HEK293 (cell line): ENCODE results near the gene SIX3.

Source experiments
- ZNF121 ChIP-seq: fragments of 450-650 bp; formaldehyde crosslinking; IDR thresholded peaks from 2 replicates; pipeline ENCODE4 v1.5.1; 2016; ENCODE audit warnings: missing biosample characterization, missing genetic modification characterization
- ZNF174 ChIP-seq: fragments of 450-650 bp; formaldehyde crosslinking; IDR thresholded peaks from 2 replicates; pipeline ENCODE4 v1.5.0; 2017; ENCODE audit warnings: missing biosample characterization, mild to moderate bottlenecking, missing genetic modification characterization
- ZNF292 ChIP-seq: fragments of 450-650 bp; formaldehyde crosslinking; IDR thresholded peaks from 2 replicates; pipeline ENCODE4 v1.5.1; 2016; ENCODE audit warnings: low read depth, missing biosample characterization, missing genetic modification characterization, borderline replicate concordance
- ZNF571 ChIP-seq: fragments of 450-650 bp; formaldehyde crosslinking; IDR thresholded peaks from 2 replicates; pipeline ENCODE4 v1.5.0; 2017; ENCODE audit warnings: missing biosample characterization, missing genetic modification characterization
- ZNF777 ChIP-seq: fragments of 450-650 bp; formaldehyde crosslinking; IDR thresholded peaks from 2 replicates; pipeline ENCODE4 v1.5.1; 2017; ENCODE audit warnings: missing biosample characterization, missing genetic modification characterization, borderline replicate concordance
- ZSCAN16 ChIP-seq: fragments of 450-650 bp; formaldehyde crosslinking; IDR thresholded peaks from 2 replicates; pipeline ENCODE4 v1.5.1; 2016; ENCODE audit warnings: missing biosample characterization, missing genetic modification characterization
- TF ChIP-seq, protein P1 (sequence below): fragments of 450-650 bp; formaldehyde crosslinking; IDR thresholded peaks from 2 replicates; pipeline ENCODE4 v1.5.1; 2016; ENCODE audit warnings: missing biosample characterization, missing genetic modification characterization
- TF ChIP-seq, protein P2 (sequence below): fragments of 450-650 bp; formaldehyde crosslinking; IDR thresholded peaks from 2 replicates; pipeline ENCODE4 v1.5.1; 2016; ENCODE audit warnings: missing biosample characterization, missing genetic modification characterization

DNA sequence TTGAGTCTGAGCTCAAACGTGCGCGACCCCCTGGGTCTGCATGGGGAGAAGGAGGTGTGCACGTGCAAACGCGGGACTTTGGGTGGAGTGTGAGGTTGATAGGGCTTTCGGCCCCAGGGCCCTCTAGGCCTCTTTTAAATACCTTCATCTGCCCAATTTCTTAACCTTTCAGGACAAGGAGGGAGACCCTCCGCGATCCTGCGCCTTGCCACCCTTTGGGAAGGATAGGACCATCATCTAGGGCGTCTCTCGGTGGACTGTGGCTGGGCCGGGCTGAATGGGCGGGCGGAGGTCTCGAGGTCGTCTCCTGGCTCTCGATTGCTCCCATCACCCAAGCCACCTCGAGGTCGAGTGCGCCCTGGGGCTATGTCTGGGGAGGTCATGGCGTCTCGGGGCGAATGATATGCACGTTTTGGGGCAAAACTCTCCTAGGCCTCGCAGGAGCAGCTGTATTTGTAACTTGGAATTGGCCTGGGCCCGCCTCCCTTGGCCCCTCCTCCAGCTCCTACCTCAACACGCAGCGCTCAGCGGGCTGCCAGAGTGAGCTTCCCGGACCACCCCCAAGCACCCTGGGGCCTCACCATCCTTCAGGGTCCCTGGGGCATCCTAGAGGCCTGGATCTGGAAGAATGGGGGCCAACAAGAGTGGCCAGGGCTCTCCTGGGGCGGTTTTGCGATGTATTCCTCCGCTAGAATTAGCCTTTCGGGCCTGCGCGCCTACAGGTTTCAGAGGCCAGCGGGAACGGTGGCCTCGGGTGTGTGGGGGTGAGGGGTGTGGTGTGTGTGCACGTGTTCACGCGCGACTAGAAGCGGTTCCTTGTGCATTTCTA, 8.7 kb upstream of the SIX3 start:
- TF ChIP-seq ZSCAN16 (tag by site-specific recombination) (no peak), ZNF121 (tag by site-specific recombination) (no peak), ZNF292 (tag by site-specific recombination) (no peak), ZNF174 (tag by site-specific recombination) (no peak), ZNF777 (tag by site-specific recombination) (no peak), ZNF571 (tag by site-specific recombination) (no peak)
- TF ChIP-seq, protein P1, sequence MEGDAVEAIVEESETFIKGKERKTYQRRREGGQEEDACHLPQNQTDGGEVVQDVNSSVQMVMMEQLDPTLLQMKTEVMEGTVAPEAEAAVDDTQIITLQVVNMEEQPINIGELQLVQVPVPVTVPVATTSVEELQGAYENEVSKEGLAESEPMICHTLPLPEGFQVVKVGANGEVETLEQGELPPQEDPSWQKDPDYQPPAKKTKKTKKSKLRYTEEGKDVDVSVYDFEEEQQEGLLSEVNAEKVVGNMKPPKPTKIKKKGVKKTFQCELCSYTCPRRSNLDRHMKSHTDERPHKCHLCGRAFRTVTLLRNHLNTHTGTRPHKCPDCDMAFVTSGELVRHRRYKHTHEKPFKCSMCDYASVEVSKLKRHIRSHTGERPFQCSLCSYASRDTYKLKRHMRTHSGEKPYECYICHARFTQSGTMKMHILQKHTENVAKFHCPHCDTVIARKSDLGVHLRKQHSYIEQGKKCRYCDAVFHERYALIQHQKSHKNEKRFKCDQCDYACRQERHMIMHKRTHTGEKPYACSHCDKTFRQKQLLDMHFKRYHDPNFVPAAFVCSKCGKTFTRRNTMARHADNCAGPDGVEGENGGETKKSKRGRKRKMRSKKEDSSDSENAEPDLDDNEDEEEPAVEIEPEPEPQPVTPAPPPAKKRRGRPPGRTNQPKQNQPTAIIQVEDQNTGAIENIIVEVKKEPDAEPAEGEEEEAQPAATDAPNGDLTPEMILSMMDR (tag by site-specific recombination) = no peak
- TF ChIP-seq, protein P2, sequence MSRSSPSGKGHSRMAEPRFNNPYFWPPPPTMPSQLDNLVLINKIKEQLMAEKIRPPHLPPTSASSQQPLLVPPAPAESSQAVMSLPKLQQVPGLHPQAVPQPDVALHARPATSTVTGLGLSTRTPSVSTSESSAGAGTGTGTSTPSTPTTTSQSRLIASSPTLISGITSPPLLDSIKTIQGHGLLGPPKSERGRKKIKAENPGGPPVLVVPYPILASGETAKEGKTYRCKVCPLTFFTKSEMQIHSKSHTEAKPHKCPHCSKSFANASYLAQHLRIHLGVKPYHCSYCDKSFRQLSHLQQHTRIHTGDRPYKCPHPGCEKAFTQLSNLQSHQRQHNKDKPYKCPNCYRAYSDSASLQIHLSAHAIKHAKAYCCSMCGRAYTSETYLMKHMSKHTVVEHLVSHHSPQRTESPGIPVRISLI (tag by site-specific recombination) = no peak
